K562 (cell line): Measurements from ENCODE around the gene IFITM2. TPM values are rescaled to one million over a fixed set of nuclear protein-coding genes. Genes with fewer than 3 reads are reported as not detected.

Experiments used
- DIDO1 ChIP-seq: fragments of 450-650 bp; IDR thresholded peaks from 2 replicates; pipeline ENCODE4 v1.6.1; 2016; ENCODE audit warnings: low read depth, missing biosample characterization, missing genetic modification characterization
- EZH2 ChIP-seq: IDR thresholded peaks from 2 replicates; pipeline ENCODE4 v1.6.1; 2012; ENCODE audit warnings: low read depth, mild to moderate bottlenecking, inconsistent platforms, low read length, borderline replicate concordance
- HDAC3 ChIP-seq: fragments of 450-650 bp; IDR thresholded peaks from 2 replicates; pipeline ENCODE4 v1.6.1; 2018; ENCODE audit warnings: borderline replicate concordance, mild to moderate bottlenecking, moderate library complexity; ENCODE audit not compliant: partially characterized antibody
- HEY1 ChIP-seq: fragments of 250-450 bp; sonication (Bioruptor Pico); IDR thresholded peaks from 2 replicates; pipeline ENCODE4 v1.5.0; 2020; ENCODE audit warnings: mild to moderate bottlenecking, moderate library complexity, borderline replicate concordance
- KLF1 ChIP-seq: fragments of 450-650 bp; IDR thresholded peaks from 2 replicates; pipeline ENCODE4 v1.6.1; 2016; ENCODE audit warnings: missing genetic modification characterization, missing compliant biosample characterization
- NEUROD1 ChIP-seq: fragments of 150-350 bp; IDR thresholded peaks from 2 replicates; pipeline ENCODE4 v1.6.1; 2014; ENCODE audit warnings: borderline replicate concordance, low read length, low read depth; ENCODE audit not compliant: partially characterized antibody
- NR1H2 ChIP-seq: sonication (generic); formaldehyde crosslinking; IDR thresholded peaks from 2 replicates; pipeline ENCODE4 v1.4.0; 2020; ENCODE audit warnings: mild to moderate bottlenecking, missing genetic modification reagents
- PHF20 ChIP-seq: fragments of 450-650 bp; IDR thresholded peaks from 2 replicates; pipeline ENCODE4 v1.6.1; 2018; ENCODE audit not compliant: partially characterized antibody
- RFX1 ChIP-seq: fragments of 450-650 bp; IDR thresholded peaks from 2 replicates; pipeline ENCODE4 v1.6.1; 2016; ENCODE audit warnings: mild to moderate bottlenecking, moderate library complexity
- SMARCC2 ChIP-seq: fragments of 450-650 bp; IDR thresholded peaks from 2 replicates; pipeline ENCODE4 v1.6.1; 2017; ENCODE audit warnings: antibody characterized with exemption, moderate library complexity, mild to moderate bottlenecking, low read depth
- polyA plus RNA-seq, 8 experiments: library from polyadenylated mRNA; depleted of rRNA in 4 of 8; stranded (reverse) in 5 of 8; unstranded in 3 of 8; fragments of >200 nt; fragmentation: Nextera tagmentation in 2 of 8; fragmentation: Illumina TruSeq in 1 of 8; extraction: Ambion mirVana in 2 of 8; extraction: Trizol in 1 of 8; gene quantifications; 2 replicates each; pipeline versions ENCODE4 v1.2.1 to v1.2.3, GENCODE V29; 2011 to 2014; ENCODE audit warnings: inconsistent platforms in 1 of 8, missing spikeins in 1 of 8
- total RNA-seq, 7 experiments: library from RNA; depleted of rRNA in 6 of 7; stranded (reverse); fragments of >200 nt in 6 of 7; fragmentation: Illumina TruSeq in 2 of 7; extraction: Trizol in 2 of 7; gene quantifications; 2 replicates each; pipeline versions ENCODE4 v1.2.1 to v1.2.3, GENCODE V29; 2011 to 2021; ENCODE audit warnings: low replicate concordance in 1 of 7
- TF ChIP-seq, protein P1 (sequence below): fragments of 450-650 bp; IDR thresholded peaks from 2 replicates; pipeline ENCODE4 v1.6.1; 2018; ENCODE audit not compliant: partially characterized antibody
- TF ChIP-seq, protein P2 (sequence below): fragments of 450-650 bp; formaldehyde crosslinking; IDR thresholded peaks from 2 replicates; pipeline ENCODE4 v1.4.0; 2020; ENCODE audit warnings: mild to moderate bottlenecking, moderate library complexity
- TF ChIP-seq, protein P3 (sequence below), 2 experiments: fragments of 450-650 bp; formaldehyde crosslinking in 1 of 2; IDR thresholded peaks; 2 replicates each; pipeline versions ENCODE4 v1.4.0 to v1.6.1; 2014 to 2020; ENCODE audit warnings: mild to moderate bottlenecking in 2 of 2, borderline replicate concordance in 1 of 2, low read depth in 1 of 2

IFITM2 gene
- total and polyA plus RNA-seq, 9 of the 15 experiments (the other 6 are each of a cell fraction or from before 2014, with no cell fraction given) = 52.8 to 4,872 (median 356) TPM

DNA sequence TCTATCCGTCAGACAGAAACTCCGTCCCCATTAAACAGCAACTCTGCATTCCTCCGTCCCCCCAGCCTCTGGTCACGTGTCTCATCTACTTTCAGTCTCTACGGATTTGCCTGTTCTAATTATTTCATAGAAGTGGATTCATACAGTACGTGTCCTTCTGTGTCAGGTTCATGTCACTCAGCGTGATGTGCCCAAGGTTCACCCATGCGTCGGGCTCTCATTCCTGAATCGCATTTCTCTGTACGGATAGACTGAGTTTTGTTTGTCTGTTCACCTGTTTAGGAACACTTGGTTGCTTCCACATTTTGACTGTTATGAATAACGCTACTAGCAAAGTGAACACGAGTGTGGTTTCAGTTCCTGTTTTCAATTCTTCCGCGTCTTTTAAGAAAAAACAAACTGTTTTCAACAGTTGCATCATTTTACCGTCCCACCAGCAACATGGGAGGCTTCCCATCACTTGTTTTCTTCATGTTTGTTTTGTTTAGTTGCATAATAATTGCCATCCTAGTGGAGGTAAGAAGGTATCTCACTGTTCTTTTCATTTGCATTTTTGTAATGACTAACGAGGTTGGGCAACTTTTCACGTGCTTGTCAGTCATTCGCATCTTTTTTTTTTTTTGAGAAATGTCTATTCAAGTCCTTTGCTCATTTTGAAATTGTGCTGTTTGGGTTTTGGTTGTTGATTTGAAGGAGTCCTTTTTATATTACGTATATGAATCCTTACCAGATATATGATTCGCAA lies 38.3 kb upstream of the IFITM2 start (continued):
- TF ChIP-seq, protein P1, sequence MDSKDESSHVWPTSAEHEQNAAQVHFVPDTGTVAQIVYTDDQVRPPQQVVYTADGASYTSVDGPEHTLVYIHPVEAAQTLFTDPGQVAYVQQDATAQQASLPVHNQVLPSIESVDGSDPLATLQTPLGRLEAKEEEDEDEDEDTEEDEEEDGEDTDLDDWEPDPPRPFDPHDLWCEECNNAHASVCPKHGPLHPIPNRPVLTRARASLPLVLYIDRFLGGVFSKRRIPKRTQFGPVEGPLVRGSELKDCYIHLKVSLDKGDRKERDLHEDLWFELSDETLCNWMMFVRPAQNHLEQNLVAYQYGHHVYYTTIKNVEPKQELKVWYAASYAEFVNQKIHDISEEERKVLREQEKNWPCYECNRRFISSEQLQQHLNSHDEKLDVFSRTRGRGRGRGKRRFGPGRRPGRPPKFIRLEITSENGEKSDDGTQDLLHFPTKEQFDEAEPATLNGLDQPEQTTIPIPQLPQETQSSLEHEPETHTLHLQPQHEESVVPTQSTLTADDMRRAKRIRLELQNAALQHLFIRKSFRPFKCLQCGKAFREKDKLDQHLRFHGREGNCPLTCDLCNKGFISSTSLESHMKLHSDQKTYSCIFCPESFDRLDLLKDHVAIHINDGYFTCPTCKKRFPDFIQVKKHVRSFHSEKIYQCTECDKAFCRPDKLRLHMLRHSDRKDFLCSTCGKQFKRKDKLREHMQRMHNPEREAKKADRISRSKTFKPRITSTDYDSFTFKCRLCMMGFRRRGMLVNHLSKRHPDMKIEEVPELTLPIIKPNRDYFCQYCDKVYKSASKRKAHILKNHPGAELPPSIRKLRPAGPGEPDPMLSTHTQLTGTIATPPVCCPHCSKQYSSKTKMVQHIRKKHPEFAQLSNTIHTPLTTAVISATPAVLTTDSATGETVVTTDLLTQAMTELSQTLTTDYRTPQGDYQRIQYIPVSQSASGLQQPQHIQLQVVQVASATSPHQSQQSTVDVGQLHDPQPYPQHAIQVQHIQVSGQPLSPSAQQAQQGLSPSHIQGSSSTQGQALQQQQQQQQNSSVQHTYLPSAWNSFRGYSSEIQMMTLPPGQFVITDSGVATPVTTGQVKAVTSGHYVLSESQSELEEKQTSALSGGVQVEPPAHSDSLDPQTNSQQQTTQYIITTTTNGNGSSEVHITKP = peak; percentile 98
- TF ChIP-seq, protein P2, sequence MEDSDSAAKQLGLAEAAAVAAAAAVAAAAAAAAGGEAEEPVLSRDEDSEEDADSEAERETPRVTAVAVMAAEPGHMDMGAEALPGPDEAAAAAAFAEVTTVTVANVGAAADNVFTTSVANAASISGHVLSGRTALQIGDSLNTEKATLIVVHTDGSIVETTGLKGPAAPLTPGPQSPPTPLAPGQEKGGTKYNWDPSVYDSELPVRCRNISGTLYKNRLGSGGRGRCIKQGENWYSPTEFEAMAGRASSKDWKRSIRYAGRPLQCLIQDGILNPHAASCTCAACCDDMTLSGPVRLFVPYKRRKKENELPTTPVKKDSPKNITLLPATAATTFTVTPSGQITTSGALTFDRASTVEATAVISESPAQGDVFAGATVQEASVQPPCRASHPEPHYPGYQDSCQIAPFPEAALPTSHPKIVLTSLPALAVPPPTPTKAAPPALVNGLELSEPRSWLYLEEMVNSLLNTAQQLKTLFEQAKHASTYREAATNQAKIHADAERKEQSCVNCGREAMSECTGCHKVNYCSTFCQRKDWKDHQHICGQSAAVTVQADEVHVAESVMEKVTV (CRISPR knock-in tag) = no peak
- TF ChIP-seq KLF1 (tag) (no peak), PHF20 (no peak), DIDO1 (peak; percentile 28; the same call in 1 of the 2 replicates), RFX1 (no peak), HDAC3 (no peak), EZH2 (no peak), NR1H2 (CRISPR knock-in tag) (no peak), HEY1 (CRISPR knock-in tag) (no peak), NEUROD1 (peak; percentile 44), SMARCC2 (0 out of 2 replicates have a peak, but pooled peaks have one; percentile 29)
- TF ChIP-seq, protein P3, sequence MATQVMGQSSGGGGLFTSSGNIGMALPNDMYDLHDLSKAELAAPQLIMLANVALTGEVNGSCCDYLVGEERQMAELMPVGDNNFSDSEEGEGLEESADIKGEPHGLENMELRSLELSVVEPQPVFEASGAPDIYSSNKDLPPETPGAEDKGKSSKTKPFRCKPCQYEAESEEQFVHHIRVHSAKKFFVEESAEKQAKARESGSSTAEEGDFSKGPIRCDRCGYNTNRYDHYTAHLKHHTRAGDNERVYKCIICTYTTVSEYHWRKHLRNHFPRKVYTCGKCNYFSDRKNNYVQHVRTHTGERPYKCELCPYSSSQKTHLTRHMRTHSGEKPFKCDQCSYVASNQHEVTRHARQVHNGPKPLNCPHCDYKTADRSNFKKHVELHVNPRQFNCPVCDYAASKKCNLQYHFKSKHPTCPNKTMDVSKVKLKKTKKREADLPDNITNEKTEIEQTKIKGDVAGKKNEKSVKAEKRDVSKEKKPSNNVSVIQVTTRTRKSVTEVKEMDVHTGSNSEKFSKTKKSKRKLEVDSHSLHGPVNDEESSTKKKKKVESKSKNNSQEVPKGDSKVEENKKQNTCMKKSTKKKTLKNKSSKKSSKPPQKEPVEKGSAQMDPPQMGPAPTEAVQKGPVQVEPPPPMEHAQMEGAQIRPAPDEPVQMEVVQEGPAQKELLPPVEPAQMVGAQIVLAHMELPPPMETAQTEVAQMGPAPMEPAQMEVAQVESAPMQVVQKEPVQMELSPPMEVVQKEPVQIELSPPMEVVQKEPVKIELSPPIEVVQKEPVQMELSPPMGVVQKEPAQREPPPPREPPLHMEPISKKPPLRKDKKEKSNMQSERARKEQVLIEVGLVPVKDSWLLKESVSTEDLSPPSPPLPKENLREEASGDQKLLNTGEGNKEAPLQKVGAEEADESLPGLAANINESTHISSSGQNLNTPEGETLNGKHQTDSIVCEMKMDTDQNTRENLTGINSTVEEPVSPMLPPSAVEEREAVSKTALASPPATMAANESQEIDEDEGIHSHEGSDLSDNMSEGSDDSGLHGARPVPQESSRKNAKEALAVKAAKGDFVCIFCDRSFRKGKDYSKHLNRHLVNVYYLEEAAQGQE (IDR thresholded peaks at IDR 0.05; ENCODE audit: borderline replicate concordance) = 0 out of 2 replicates have a peak, but pooled peaks have one; percentile 16
- TF ChIP-seq, protein P3 (CRISPR knock-in tag; IDR thresholded peaks at IDR 0.05; ENCODE audit: low read depth) = no peak
